ENCODE measurements around the gene LUC7L2. TPM values are rescaled to one million over a fixed set of nuclear protein-coding genes. Genes with fewer than 3 reads are reported as not detected.
A peak's percentile ranks its signal among the peaks of the same experiment; 100 is the strongest.
"Not testable (repeated sequence)": the region's sequence is repeated elsewhere in the genome, so short reads cannot be mapped to it uniquely, and the experiment has no call there.

LUC7L2 gene
- total RNA-seq, 2 donors from 2014 or later = 187 to 190 TPM

DNA sequence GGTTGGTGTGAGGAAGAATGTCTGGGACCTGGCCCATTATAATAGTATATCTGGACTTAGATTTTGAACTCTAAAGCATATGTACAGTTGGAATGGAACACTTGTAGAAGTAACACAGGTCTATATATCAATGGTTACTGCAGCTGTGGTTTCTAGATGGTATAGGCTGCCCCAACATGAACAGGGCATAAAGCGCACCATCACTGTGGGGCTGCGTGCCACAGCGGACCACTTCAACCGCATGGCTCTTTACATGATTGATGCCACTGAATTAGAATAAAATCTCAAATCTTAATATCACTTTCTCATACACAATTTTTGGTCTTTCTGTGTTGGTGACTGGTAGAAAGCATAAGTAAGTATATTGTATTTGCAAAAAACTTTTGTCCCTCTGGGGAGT, 64.3 kb downstream of the LUC7L2 start:
- no peaks in the 10 kb centered on the region for H3K27me3 Mint-ChIP-seq
- H3K4me3 Mint-ChIP-seq = peak overlapping the region; percentile 36
- H3K27ac Mint-ChIP-seq = peak overlapping the region; percentile 45
- peaks cover 8% of the 10 kb centered on the region for H3K4me1 Mint-ChIP-seq
- no peaks in the 10 kb centered on the region for H3K9me3 ChIP-seq (ENCODE audit: control insufficient read depth, low read length, poor library complexity, severe bottlenecking)
- no peak for DNase-seq
- peak; percentile 29 for ATAC-seq
- H3K36me3 Mint-ChIP-seq (ENCODE audit: low read depth) = peaks cover 6% of the 10 kb centered on the region

DNA sequence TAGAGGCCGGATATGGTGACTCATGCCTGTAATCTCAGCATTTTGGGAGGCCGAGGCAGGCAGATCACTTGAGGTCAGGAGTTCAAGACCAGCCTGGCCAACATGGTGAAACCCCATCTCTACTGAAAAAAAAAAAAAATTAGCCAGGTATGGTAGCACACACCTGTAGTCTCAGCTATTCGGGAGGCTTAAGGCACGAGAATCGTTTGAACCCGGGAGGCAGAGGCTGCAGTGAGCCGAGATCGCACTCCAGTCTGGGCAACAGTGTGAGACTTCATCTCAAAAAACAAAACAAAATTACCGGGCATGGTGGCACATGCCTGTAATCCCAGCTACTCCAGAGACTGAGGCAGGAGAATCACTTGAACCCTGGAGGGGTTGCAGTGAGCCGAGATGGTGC, 66.0 kb downstream of the LUC7L2 start:
- not testable (repeated sequence) for H3K4me1 Mint-ChIP-seq; H3K9me3 ChIP-seq (ENCODE audit: control insufficient read depth, low read length, poor library complexity, severe bottlenecking); ATAC-seq; H3K27me3 Mint-ChIP-seq; DNase-seq; H3K4me3 Mint-ChIP-seq; H3K36me3 Mint-ChIP-seq (ENCODE audit: low read depth)
- peak overlapping the region; percentile 63 for H3K27ac Mint-ChIP-seq

DNA sequence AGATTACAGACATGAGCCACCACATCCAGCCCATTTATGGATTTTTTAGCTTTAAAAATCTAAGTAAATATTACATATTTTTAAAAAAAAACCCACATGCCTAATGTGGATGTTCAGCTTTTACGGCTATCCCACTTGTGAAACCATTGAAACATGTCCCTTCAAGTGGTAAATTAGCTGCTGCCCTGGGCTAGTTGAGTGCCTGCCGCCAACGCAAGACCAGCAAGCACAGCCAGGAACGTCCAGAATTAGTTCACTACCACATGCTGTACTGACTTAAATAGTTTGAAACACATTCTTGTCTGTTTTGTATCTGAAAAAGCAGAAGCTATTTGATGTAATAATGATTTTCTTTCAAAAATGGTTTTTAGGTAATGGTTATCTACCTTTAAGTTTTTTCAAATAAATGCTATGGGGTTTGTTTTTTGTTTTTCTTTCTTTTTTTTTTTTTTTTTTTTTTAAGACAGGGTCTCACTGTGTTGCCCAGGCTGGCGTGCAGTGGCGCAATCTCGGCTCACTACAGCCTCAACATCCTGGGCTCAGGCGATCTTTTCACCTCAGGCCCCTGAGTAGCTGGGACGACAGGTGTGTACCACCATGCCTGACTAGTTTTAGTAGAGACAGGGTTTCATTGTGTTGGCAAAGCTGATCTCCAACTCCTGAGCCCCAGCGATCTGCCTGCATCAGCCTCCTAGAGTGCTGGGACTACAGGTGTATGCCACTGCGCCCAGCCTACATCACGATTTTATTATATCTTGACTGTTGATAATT, 66.7 kb downstream of the LUC7L2 start:
- Mint-ChIP-seq H3K36me3 (ENCODE audit: low read depth) (peaks cover 6% of the 10 kb centered on the region), H3K27me3 (no peaks in the 10 kb centered on the region), H3K4me1 (peaks cover 9% of the 10 kb centered on the region), H3K27ac (peak overlapping the region; percentile 34), H3K4me3 (no peak overlapping the region)
- no peaks in the 10 kb centered on the region for H3K9me3 ChIP-seq (ENCODE audit: control insufficient read depth, low read length, poor library complexity, severe bottlenecking)
- ATAC-seq (peak; percentile 14), DNase-seq (no peak)

DNA sequence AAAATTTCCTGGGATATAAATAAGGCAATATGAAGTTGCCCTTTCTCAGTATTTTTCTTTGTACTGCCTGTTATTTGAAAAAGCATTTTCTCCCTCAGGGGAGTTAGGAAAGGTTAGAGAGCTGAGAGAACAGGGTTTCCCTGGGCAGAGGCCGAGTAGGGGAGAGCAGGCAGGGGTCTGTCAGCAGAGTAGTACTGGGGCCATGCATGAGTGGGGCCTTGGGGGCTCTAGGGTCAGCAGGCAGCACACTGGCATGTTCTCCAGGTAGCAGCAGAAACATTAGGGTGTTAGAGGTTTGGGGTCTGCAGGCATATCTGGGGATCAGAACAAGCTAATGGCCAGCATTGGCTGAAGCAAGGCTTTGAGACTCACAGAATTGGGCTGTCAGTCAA, 67.3 kb downstream of the LUC7L2 start:
- Mint-ChIP-seq H3K27me3 (no peaks in the 10 kb centered on the region), H3K4me1 (peaks cover 7% of the 10 kb centered on the region), H3K27ac (peak overlapping the region; percentile 34), H3K4me3 (no peak overlapping the region), H3K36me3 (ENCODE audit: low read depth) (peaks cover 3% of the 10 kb centered on the region)
- peak; percentile 24 for ATAC-seq
- no peak for DNase-seq
- H3K9me3 ChIP-seq (ENCODE audit: control insufficient read depth, low read length, poor library complexity, severe bottlenecking) = no peaks in the 10 kb centered on the region

DNA sequence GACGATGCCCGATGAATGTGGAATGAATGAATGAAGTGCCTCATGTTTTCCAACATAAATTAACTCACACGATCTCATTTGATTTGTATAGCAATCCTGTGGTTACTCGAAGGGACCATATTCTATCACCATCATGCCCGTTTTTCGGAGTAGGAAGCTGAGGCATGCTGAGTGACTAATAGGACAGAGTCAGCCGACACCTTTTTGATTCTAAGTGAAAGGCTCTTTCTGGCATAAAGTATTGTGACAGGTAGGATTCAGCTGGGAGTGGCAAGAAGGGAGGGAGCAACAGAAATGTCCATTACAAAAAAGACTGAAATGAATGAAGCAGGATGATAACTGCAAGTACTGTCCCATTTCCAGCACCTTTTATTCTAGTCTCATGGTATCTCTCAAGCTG, 68.1 kb downstream of the LUC7L2 start:
- DNase-seq = no peak
- H3K9me3 ChIP-seq (ENCODE audit: control insufficient read depth, low read length, poor library complexity, severe bottlenecking) = no peaks in the 10 kb centered on the region
- no peak for ATAC-seq
- Mint-ChIP-seq H3K36me3 (ENCODE audit: low read depth) (peaks cover 2% of the 10 kb centered on the region), H3K4me1 (peaks cover 6% of the 10 kb centered on the region), H3K27ac (no peak overlapping the region), H3K27me3 (no peaks in the 10 kb centered on the region), H3K4me3 (no peak overlapping the region)

DNA sequence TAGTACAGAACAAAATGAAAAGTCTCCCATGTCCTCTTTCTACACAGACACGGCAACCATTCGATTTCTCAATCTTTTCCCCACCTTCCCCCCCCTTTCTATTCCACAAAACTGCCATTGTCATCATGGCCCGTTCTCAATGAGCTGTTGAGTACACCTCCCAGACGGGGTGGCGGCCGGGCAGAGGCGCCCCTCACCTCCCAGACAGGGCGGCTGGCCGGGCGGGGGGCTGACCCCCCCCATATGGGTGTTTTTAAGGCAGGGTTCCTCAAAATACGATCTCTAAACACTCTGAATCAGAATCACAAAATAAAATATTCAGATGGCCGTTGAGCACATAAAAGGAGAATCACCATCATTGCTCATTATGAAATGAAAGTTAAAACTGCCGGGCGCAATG, 70.0 kb downstream of the LUC7L2 start:
- H3K27me3 Mint-ChIP-seq; H3K9me3 ChIP-seq (ENCODE audit: control insufficient read depth, low read length, poor library complexity, severe bottlenecking); H3K36me3 Mint-ChIP-seq (ENCODE audit: low read depth); DNase-seq; H3K4me3 Mint-ChIP-seq; ATAC-seq; H3K27ac Mint-ChIP-seq; H3K4me1 Mint-ChIP-seq: not testable (repeated sequence)

DNA sequence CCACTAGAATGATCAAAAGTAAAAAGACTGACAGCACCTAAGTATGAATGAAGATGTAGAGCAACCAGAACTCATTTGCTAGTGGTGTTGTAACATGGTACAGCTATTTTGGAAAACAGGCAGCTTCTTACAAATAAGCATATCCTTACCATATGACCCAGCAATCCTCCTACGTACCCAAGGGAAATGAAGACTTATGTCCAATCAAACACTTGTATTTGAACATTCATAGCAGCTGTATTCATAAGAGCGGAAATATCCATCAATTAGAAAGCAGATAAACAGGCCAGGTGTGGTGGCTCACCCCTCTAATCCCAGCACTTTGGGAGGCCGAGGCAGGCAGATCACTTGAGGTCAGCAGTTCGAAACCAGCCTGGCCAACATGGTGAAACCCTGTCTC, 70.7 kb downstream of the LUC7L2 start:
- ATAC-seq = no peak
- Mint-ChIP-seq H3K27me3 (no peaks in the 10 kb centered on the region), H3K4me3 (no peak overlapping the region), H3K4me1 (peaks cover 6% of the 10 kb centered on the region), H3K27ac (peak overlapping the region; percentile 16), H3K36me3 (ENCODE audit: low read depth) (peaks cover under 1% of the 10 kb centered on the region)
- H3K9me3 ChIP-seq (ENCODE audit: control insufficient read depth, low read length, poor library complexity, severe bottlenecking) = no peaks in the 10 kb centered on the region
- no peak for DNase-seq

DNA sequence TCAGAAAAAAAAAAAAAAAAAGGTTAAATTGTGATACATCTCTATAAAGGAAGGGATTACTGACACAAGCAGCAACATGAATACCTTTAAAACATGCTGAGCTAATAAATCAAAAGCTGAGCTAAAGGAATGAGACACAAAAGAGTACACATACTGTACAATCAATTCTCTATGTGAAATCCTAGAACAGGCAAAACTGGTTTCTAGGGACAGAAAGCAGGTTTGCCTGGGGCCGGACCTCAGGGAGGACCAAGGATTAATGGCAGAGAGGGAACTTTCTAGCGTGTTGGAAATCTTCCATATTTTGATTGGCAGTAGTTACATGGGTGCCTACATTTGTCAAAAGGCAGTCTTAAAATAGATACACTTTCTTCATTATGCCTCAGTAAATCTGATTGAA, 71.3 kb downstream of the LUC7L2 start:
- H3K9me3 ChIP-seq (ENCODE audit: control insufficient read depth, low read length, poor library complexity, severe bottlenecking) = no peaks in the 10 kb centered on the region
- DNase-seq = no peak
- Mint-ChIP-seq H3K4me3 (no peak overlapping the region), H3K27me3 (no peaks in the 10 kb centered on the region), H3K27ac (peak overlapping the region; percentile 16), H3K4me1 (peaks cover 6% of the 10 kb centered on the region), H3K36me3 (ENCODE audit: low read depth) (peaks cover 2% of the 10 kb centered on the region)
- no peak for ATAC-seq

DNA sequence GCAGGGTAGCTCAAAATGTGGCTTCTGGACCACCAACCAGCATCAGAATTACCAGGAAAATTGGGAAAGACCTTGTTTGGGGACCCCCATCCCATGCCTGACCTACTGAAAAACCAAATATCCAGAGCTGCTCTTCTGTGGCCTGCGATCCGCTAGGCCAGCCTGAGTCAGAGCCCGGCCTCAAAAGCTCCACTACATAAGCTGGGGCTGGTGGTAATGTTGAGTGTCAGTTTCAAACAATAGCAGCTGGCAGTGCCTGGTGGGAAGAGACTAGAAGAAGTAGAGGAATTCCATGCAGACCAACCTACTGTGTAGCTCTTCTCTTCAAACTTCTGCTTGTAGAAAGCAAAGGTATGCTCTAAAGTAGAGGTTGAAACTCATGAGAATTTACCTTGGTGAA, 71.8 kb downstream of the LUC7L2 start:
- ATAC-seq = no peak
- Mint-ChIP-seq H3K4me1 (peaks cover 6% of the 10 kb centered on the region), H3K36me3 (ENCODE audit: low read depth) (peaks cover 2% of the 10 kb centered on the region), H3K27me3 (no peaks in the 10 kb centered on the region), H3K4me3 (no peak overlapping the region), H3K27ac (peak overlapping the region; percentile 16)
- no peak for DNase-seq
- H3K9me3 ChIP-seq (ENCODE audit: control insufficient read depth, low read length, poor library complexity, severe bottlenecking) = no peaks in the 10 kb centered on the region

DNA sequence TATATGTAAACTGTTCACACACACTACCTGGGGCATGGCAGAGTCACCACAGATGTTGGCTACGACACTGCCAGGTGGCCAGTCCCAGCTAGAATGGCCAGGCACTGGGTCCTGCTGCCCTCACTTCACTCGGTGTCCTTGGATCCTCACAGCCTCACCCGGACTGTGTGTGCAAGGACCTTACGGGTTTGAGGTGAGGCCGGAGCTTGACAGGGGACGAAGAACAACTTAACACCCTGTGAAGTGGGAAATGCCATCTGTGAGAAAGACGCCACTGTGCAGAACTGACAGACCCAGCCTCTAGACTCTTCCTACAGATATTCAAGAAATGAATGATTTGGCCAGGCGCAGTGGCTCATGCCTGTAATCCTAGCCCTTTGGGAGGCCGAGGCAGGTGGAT, 77.1 kb downstream of the LUC7L2 start:
- H3K4me1 Mint-ChIP-seq = peaks cover 2% of the 10 kb centered on the region
- no peak for DNase-seq
- no peak overlapping the region for H3K27ac Mint-ChIP-seq
- H3K9me3 ChIP-seq (ENCODE audit: control insufficient read depth, low read length, poor library complexity, severe bottlenecking) = no peaks in the 10 kb centered on the region
- peaks cover 2% of the 10 kb centered on the region for H3K36me3 Mint-ChIP-seq (ENCODE audit: low read depth)
- H3K27me3 Mint-ChIP-seq = no peaks in the 10 kb centered on the region
- H3K4me3 Mint-ChIP-seq = no peak overlapping the region
- no peak for ATAC-seq

DNA sequence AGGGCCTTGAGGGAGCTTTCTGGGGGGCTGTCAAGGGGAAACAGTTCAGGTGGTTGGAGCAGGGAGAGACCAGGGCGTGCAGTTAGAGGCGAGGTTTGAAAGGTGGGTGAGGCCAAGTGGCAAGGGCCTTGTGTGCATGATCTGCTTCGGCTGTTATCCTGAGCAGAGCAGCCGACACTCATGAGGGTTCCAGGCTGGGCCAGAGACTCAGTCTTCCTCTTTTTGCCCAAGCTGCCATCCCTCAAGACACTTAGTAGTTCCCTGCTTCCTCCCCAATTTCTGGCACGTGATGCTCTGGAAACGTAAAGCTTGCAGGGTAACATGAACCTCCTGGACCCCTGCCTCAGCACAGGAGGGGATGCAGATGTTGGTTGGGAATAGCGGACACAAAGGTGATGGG, 79.7 kb downstream of the LUC7L2 start:
- Mint-ChIP-seq H3K27me3 (no peaks in the 10 kb centered on the region), H3K4me3 (no peak overlapping the region), H3K4me1 (peaks cover 3% of the 10 kb centered on the region), H3K27ac (no peak overlapping the region), H3K36me3 (ENCODE audit: low read depth) (peaks cover 2% of the 10 kb centered on the region)
- no peak for DNase-seq
- ATAC-seq = no peak
- H3K9me3 ChIP-seq (ENCODE audit: control insufficient read depth, low read length, poor library complexity, severe bottlenecking) = no peaks in the 10 kb centered on the region

DNA sequence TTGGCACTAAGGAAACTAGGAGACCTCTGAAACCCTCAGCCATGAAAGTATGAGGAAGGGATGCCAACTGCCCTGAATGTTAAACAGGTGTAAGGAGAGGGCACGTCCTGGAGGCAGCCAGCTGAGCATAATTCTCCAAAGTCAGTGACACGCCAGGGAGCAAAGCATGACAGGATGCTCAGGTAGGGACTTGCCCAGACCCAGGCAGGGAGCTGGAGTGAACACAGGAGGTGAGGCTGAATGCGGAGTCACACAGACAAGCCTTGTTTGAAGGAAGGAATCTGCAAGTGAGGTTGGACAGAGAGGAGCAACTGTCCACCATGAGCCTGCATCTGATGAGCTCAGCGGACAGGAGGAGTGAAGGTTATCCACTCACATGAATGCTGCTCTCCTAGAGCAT, 82.3 kb downstream of the LUC7L2 start:
- DNase-seq (no peak), ATAC-seq (no peak)
- Mint-ChIP-seq H3K36me3 (ENCODE audit: low read depth) (no peaks in the 10 kb centered on the region), H3K27me3 (no peaks in the 10 kb centered on the region), H3K4me1 (peaks cover 4% of the 10 kb centered on the region), H3K4me3 (no peak overlapping the region), H3K27ac (no peak overlapping the region)
- H3K9me3 ChIP-seq (ENCODE audit: control insufficient read depth, low read length, poor library complexity, severe bottlenecking) = no peaks in the 10 kb centered on the region

DNA sequence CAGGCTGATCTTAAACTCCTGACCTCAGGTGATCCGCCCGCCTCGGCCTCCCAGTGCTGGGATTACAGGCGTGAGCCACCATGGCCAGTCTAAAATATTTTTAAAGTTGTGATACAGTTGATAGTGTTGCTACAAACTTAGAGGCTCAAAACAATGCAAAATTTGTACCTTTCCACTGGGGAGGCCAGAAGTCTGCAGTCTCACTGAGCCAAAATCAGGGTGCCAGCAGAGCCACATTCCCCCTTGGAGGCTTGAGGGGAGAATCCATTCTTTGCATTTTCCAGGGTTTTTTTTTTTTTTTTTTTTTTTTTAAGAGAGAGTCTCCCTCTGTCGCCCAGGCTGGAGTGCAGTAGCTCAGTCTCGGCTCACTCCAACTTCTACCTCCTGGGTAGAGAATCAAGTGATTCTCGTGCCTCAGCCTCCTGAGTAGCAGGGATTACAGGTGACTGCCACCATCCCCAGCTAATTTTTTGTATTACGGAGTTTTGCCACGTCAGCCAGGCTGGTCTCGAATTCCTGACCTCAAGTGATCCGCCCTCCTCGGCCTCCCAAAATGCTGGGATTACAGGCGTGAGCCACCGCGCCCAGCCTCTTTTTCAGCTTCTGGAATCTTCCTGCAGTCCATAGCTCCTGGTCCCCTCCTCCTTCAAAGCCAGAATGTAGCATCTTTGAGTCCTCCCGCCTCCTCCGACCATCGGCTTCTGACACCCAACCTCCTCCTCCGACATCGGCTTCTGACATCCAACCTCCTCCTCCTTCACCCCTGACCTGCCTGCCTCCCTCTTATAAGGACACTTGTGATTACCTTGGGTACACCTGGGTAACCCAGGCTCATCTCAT, 86.6 kb downstream of the LUC7L2 start:
- no peaks in the 10 kb centered on the region for H3K27me3 Mint-ChIP-seq
- no peak for ATAC-seq
- no peaks in the 10 kb centered on the region for H3K36me3 Mint-ChIP-seq (ENCODE audit: low read depth)

More for the DNA sequence above, 86.6 kb downstream of the LUC7L2 start:
- no peaks in the 10 kb centered on the region for H3K9me3 ChIP-seq (ENCODE audit: control insufficient read depth, low read length, poor library complexity, severe bottlenecking)
- H3K4me1 Mint-ChIP-seq = peaks cover 4% of the 10 kb centered on the region
- no peak overlapping the region for H3K27ac Mint-ChIP-seq
- DNase-seq = no peak
- H3K4me3 Mint-ChIP-seq = no peak overlapping the region
